ENCODE measurements around the gene C1orf122.

GRCh38 chr1:37817481-37817880 lies 9.9 kb downstream of the C1orf122 start:
- TF ChIP-seq BHLHE40 (IDR thresholded peaks at IDR 0.05; ENCODE audit: borderline replicate concordance), result no peak
- no peak for TF ChIP-seq FOXM1 (IDR thresholded peaks at IDR 0.05; ENCODE audit: borderline replicate concordance)
- no peak for TF ChIP-seq FOXK2 (IDR thresholded peaks at IDR 0.05)
- TF ChIP-seq LEF1 (IDR thresholded peaks at IDR 0.05; ENCODE audit: borderline replicate concordance), result no peak
- TF ChIP-seq SP1 (IDR thresholded peaks at IDR 0.05), result no peak
- TF ChIP-seq SUZ12 (IDR thresholded peaks at IDR 0.05), result no peak
- TF ChIP-seq CTBP1 (IDR thresholded peaks at IDR 0.05; ENCODE audit: borderline replicate concordance), result no peak
- TF ChIP-seq ARNT (IDR thresholded peaks at IDR 0.05), result no peak
- TF ChIP-seq PKNOX1 (IDR thresholded peaks at IDR 0.05), result no peak
- no peak for TF ChIP-seq L3MBTL2 (conservative IDR thresholded peaks at IDR 0.05)
- no peak for TF ChIP-seq ZNF384 (IDR thresholded peaks at IDR 0.05)
- no peak for TF ChIP-seq FOXA1 (IDR thresholded peaks at IDR 0.05)
- no peak for TF ChIP-seq NFRKB (IDR thresholded peaks at IDR 0.05)
